ENCODE data around the gene ATP4A.
A peak's percentile ranks its signal among the peaks of the same experiment; 100 is the strongest.

Gene ATP4A

GRCh38 chr19:35519291-35519690, 44.2 kb downstream of the ATP4A start:
- H3K27me3 ChIP-seq (ENCODE audit: insufficient read depth, insufficient read length): no peaks in the 10 kb centered on the region
- H3K9ac ChIP-seq (ENCODE audit: insufficient read length, low read depth): no peak overlapping the region
- no peaks in the 10 kb centered on the region for H3K36me3 ChIP-seq (ENCODE audit: insufficient read depth, insufficient read length, low read length)
- no peak overlapping the region for H3K4me3 ChIP-seq (ENCODE audit: insufficient read length, low read depth)
- H3K9me3 ChIP-seq (ENCODE audit: insufficient read depth, low read length): no peaks in the 10 kb centered on the region
- no peak for DNase-seq (ENCODE audit: low read depth, low spot score)
- H3K4me1 ChIP-seq (ENCODE audit: insufficient read depth, insufficient read length): peaks cover 3% of the 10 kb centered on the region
- no peak for TF ChIP-seq SUZ12 (IDR thresholded peaks at IDR 0.05; ENCODE audit: extremely low read depth, insufficient read depth, insufficient read length)
- TF ChIP-seq ZNF274 (IDR thresholded peaks at IDR 0.05; ENCODE audit: low read depth, low read length): no peak
- TF ChIP-seq YY1 (IDR thresholded peaks at IDR 0.05; ENCODE audit: insufficient read depth, insufficient read length): no peak

- no peak overlapping the region for H3K9ac ChIP-seq (ENCODE audit: insufficient read length, low read depth)
- no peaks in the 10 kb centered on the region for H3K9me3 ChIP-seq (ENCODE audit: insufficient read depth, low read length)
- no peak for TF ChIP-seq ZNF274 (IDR thresholded peaks at IDR 0.05; ENCODE audit: low read depth, low read length)
- TF ChIP-seq SUZ12 (IDR thresholded peaks at IDR 0.05; ENCODE audit: extremely low read depth, insufficient read depth, insufficient read length): no peak
- no peak for TF ChIP-seq YY1 (IDR thresholded peaks at IDR 0.05; ENCODE audit: insufficient read depth, insufficient read length)
- peaks cover 5% of the 10 kb centered on the region for H3K4me1 ChIP-seq (ENCODE audit: insufficient read depth, insufficient read length)
- H3K36me3 ChIP-seq (ENCODE audit: insufficient read depth, insufficient read length, low read length): no peaks in the 10 kb centered on the region
- no peak for DNase-seq (ENCODE audit: low read depth, low spot score)
- no peaks in the 10 kb centered on the region for H3K27me3 ChIP-seq (ENCODE audit: insufficient read depth, insufficient read length)
- no peak overlapping the region for H3K4me3 ChIP-seq (ENCODE audit: insufficient read length, low read depth)
Observed at GRCh38 chr19:35518313-35518712, 45.1 kb downstream of the ATP4A start.

GRCh38 chr19:35517342-35517741, 46.1 kb downstream of the ATP4A start:
- H3K4me1 ChIP-seq (ENCODE audit: insufficient read depth, insufficient read length): peaks cover 10% of the 10 kb centered on the region
- no peak overlapping the region for H3K4me3 ChIP-seq (ENCODE audit: insufficient read length, low read depth)
- no peak for DNase-seq (ENCODE audit: low read depth, low spot score)
- no peak overlapping the region for H3K9ac ChIP-seq (ENCODE audit: insufficient read length, low read depth)
- TF ChIP-seq ZNF274 (IDR thresholded peaks at IDR 0.05; ENCODE audit: low read depth, low read length) (no peak), SUZ12 (IDR thresholded peaks at IDR 0.05; ENCODE audit: extremely low read depth, insufficient read depth, insufficient read length) (no peak), YY1 (IDR thresholded peaks at IDR 0.05; ENCODE audit: insufficient read depth, insufficient read length) (no peak)
- H3K9me3 ChIP-seq (ENCODE audit: insufficient read depth, low read length): no peaks in the 10 kb centered on the region
- H3K27me3 ChIP-seq (ENCODE audit: insufficient read depth, insufficient read length): no peaks in the 10 kb centered on the region
- H3K36me3 ChIP-seq (ENCODE audit: insufficient read depth, insufficient read length, low read length): no peaks in the 10 kb centered on the region

GRCh38 chr19:35516310-35516709, 47.1 kb downstream of the ATP4A start:
- Histone ChIP-seq H3K36me3 (ENCODE audit: insufficient read depth, insufficient read length, low read length) (no peaks in the 10 kb centered on the region), H3K9me3 (ENCODE audit: insufficient read depth, low read length) (no peaks in the 10 kb centered on the region), H3K27me3 (ENCODE audit: insufficient read depth, insufficient read length) (no peaks in the 10 kb centered on the region), H3K9ac (ENCODE audit: insufficient read length, low read depth) (no peak overlapping the region), H3K4me3 (ENCODE audit: insufficient read length, low read depth) (no peak overlapping the region), H3K4me1 (ENCODE audit: insufficient read depth, insufficient read length) (peaks cover 8% of the 10 kb centered on the region)
- no peak for DNase-seq (ENCODE audit: low read depth, low spot score)
- no peak for TF ChIP-seq SUZ12 (IDR thresholded peaks at IDR 0.05; ENCODE audit: extremely low read depth, insufficient read depth, insufficient read length)
- TF ChIP-seq ZNF274 (IDR thresholded peaks at IDR 0.05; ENCODE audit: low read depth, low read length): no peak
- no peak for TF ChIP-seq YY1 (IDR thresholded peaks at IDR 0.05; ENCODE audit: insufficient read depth, insufficient read length)

- peaks cover 8% of the 10 kb centered on the region for H3K4me1 ChIP-seq (ENCODE audit: insufficient read depth, insufficient read length)
- no peaks in the 10 kb centered on the region for H3K9me3 ChIP-seq (ENCODE audit: insufficient read depth, low read length)
- TF ChIP-seq ZNF274 (IDR thresholded peaks at IDR 0.05; ENCODE audit: low read depth, low read length) (no peak), SUZ12 (IDR thresholded peaks at IDR 0.05; ENCODE audit: extremely low read depth, insufficient read depth, insufficient read length) (no peak), YY1 (IDR thresholded peaks at IDR 0.05; ENCODE audit: insufficient read depth, insufficient read length) (no peak)
- no peak for DNase-seq (ENCODE audit: low read depth, low spot score)
- no peaks in the 10 kb centered on the region for H3K36me3 ChIP-seq (ENCODE audit: insufficient read depth, insufficient read length, low read length)
- H3K9ac ChIP-seq (ENCODE audit: insufficient read length, low read depth): no peak overlapping the region
- H3K27me3 ChIP-seq (ENCODE audit: insufficient read depth, insufficient read length): peaks cover 8% of the 10 kb centered on the region
- H3K4me3 ChIP-seq (ENCODE audit: insufficient read length, low read depth): no peak overlapping the region
Observed at GRCh38 chr19:35514282-35514809, 49.1 kb downstream of the ATP4A start.

GRCh38 chr19:35513628-35514281, 49.7 kb downstream of the ATP4A start, which contains the start of gene DMKN:
DMKN (minus strand) TSS chr19:35513649; CDS start chr19:35513475, 174 bp downstream.
- H3K9ac ChIP-seq (ENCODE audit: insufficient read length, low read depth): peak within 1 kb of the TSS; percentile 56
- H3K4me1 ChIP-seq (ENCODE audit: insufficient read depth, insufficient read length): peaks cover 8% of the 10 kb centered on the region
- no peaks in the 10 kb centered on the region for H3K9me3 ChIP-seq (ENCODE audit: insufficient read depth, low read length)
- H3K4me3 ChIP-seq (ENCODE audit: insufficient read length, low read depth): no peak within 1 kb of the TSS
- DNase-seq (ENCODE audit: low read depth, low spot score): no peak
- H3K36me3 ChIP-seq (ENCODE audit: insufficient read depth, insufficient read length, low read length): no peaks in the 10 kb centered on the region
- peaks cover 8% of the 10 kb centered on the region for H3K27me3 ChIP-seq (ENCODE audit: insufficient read depth, insufficient read length)
- no peak for TF ChIP-seq YY1 (IDR thresholded peaks at IDR 0.05; ENCODE audit: insufficient read depth, insufficient read length)
- no peak for TF ChIP-seq ZNF274 (IDR thresholded peaks at IDR 0.05; ENCODE audit: low read depth, low read length)
- no peak for TF ChIP-seq SUZ12 (IDR thresholded peaks at IDR 0.05; ENCODE audit: extremely low read depth, insufficient read depth, insufficient read length)

GRCh38 chr19:35512831-35513627, 50.4 kb downstream of the ATP4A start:
- H3K9ac ChIP-seq (ENCODE audit: insufficient read length, low read depth): peak overlapping the region; percentile 2
- DNase-seq (ENCODE audit: low read depth, low spot score): no peak
- no peak for TF ChIP-seq YY1 (IDR thresholded peaks at IDR 0.05; ENCODE audit: insufficient read depth, insufficient read length)
- no peak for TF ChIP-seq SUZ12 (IDR thresholded peaks at IDR 0.05; ENCODE audit: extremely low read depth, insufficient read depth, insufficient read length)
- no peak for TF ChIP-seq ZNF274 (IDR thresholded peaks at IDR 0.05; ENCODE audit: low read depth, low read length)
- peaks cover 8% of the 10 kb centered on the region for H3K4me1 ChIP-seq (ENCODE audit: insufficient read depth, insufficient read length)
- H3K4me3 ChIP-seq (ENCODE audit: insufficient read length, low read depth): no peak overlapping the region
- H3K36me3 ChIP-seq (ENCODE audit: insufficient read depth, insufficient read length, low read length): peaks cover under 1% of the 10 kb centered on the region
- H3K27me3 ChIP-seq (ENCODE audit: insufficient read depth, insufficient read length): peaks cover 8% of the 10 kb centered on the region
- no peaks in the 10 kb centered on the region for H3K9me3 ChIP-seq (ENCODE audit: insufficient read depth, low read length)
